ENCODE measurements around the gene NKD2. TPM values are rescaled to one million over a fixed set of nuclear protein-coding genes. Genes with fewer than 3 reads are reported as not detected.

Gene NKD2
- total and polyA plus RNA-seq, 10 donors = 1.4 to 52.3 (median 14.9) TPM

DNA sequence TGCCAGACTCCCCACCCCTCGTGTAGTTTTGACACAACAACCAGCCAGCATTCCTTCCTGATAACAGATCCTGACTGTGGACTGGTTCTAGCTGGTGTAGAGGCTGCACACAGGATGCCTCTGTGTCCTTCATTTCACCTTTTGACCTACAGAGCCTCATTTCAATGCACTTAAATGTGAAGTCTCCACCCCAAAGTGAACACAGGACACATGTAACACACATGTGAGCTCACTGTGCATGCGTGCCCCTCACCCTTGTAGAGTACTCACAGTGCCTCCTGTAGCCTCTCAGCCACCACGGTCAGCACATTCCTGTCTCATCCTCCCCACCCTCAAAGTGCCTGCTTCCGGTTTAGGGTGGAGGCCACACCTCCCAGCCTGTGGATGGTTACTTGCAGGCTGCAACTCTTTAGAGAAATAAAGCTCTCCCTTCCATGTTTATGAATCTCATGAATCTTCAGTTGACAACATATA lies 11.6 kb upstream of the NKD2 start:
- no peak for DNase-seq
- TF ChIP-seq, protein P1, sequence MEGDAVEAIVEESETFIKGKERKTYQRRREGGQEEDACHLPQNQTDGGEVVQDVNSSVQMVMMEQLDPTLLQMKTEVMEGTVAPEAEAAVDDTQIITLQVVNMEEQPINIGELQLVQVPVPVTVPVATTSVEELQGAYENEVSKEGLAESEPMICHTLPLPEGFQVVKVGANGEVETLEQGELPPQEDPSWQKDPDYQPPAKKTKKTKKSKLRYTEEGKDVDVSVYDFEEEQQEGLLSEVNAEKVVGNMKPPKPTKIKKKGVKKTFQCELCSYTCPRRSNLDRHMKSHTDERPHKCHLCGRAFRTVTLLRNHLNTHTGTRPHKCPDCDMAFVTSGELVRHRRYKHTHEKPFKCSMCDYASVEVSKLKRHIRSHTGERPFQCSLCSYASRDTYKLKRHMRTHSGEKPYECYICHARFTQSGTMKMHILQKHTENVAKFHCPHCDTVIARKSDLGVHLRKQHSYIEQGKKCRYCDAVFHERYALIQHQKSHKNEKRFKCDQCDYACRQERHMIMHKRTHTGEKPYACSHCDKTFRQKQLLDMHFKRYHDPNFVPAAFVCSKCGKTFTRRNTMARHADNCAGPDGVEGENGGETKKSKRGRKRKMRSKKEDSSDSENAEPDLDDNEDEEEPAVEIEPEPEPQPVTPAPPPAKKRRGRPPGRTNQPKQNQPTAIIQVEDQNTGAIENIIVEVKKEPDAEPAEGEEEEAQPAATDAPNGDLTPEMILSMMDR (IDR thresholded peaks at IDR 0.05 in 8 of 11, conservative IDR thresholded peaks at IDR 0.05 in 3 of 11) = no peak
- TF ChIP-seq POLR2A (IDR thresholded peaks at IDR 0.05) (no peak), POLR2AphosphoS5 (IDR thresholded peaks at IDR 0.05) (peak in 2 of 3 donors; percentile 47 to 57)
- H3K36me3 ChIP-seq = no peaks in the 10 kb centered on the region
- H3K27me3 ChIP-seq (replicated peaks in 1 of 7) = peaks cover 0 to 31% (median 0%) of the 10 kb centered on the region in 7 donors
- intact Hi-C loops (cut with DNase I; ENCODE audit: low total_unique reads) = no loop called here
- no peaks in the 10 kb centered on the region for H3K9me3 ChIP-seq
- H3K4me3 ChIP-seq = peak overlapping the region in 1 of 8 donors; percentile 2
- peak overlapping the region in 6 of 8 donors; percentile 46 to 78 (median 69) for H3K27ac ChIP-seq
- WGBS, 5 donors = 19 to 36% (median 23%) methylated on average over 4 of the region's 4 CpGs
- H3K4me1 ChIP-seq = peaks cover 0 to 21% (median 9%) of the 10 kb centered on the region in 6 donors

GRCh38 chr5:997711-998110 lies 10.9 kb upstream of the NKD2 start:
- peak overlapping the region in 6 of 8 donors; percentile 53 to 79 (median 75) for H3K27ac ChIP-seq
- 72 to 92% (median 89%) methylated on average over 6 of the region's 6 CpGs for WGBS, 5 donors
- H3K4me3 ChIP-seq = no peak overlapping the region
- no peaks in the 10 kb centered on the region for H3K36me3 ChIP-seq
- intact Hi-C loops (cut with DNase I; ENCODE audit: low total_unique reads) = no loop called here
- TF ChIP-seq POLR2AphosphoS5 (IDR thresholded peaks at IDR 0.05) (no peak), POLR2A (IDR thresholded peaks at IDR 0.05) (no peak)
- TF ChIP-seq, protein P1 (IDR thresholded peaks at IDR 0.05 in 8 of 11, conservative IDR thresholded peaks at IDR 0.05 in 3 of 11) = no peak
- H3K4me1 ChIP-seq = peaks cover 0 to 17% (median 8%) of the 10 kb centered on the region in 6 donors
- no peaks in the 10 kb centered on the region for H3K9me3 ChIP-seq
- H3K27me3 ChIP-seq (replicated peaks in 1 of 7) = peaks cover 0 to 25% (median 0%) of the 10 kb centered on the region in 7 donors
- no peak for DNase-seq

DNA sequence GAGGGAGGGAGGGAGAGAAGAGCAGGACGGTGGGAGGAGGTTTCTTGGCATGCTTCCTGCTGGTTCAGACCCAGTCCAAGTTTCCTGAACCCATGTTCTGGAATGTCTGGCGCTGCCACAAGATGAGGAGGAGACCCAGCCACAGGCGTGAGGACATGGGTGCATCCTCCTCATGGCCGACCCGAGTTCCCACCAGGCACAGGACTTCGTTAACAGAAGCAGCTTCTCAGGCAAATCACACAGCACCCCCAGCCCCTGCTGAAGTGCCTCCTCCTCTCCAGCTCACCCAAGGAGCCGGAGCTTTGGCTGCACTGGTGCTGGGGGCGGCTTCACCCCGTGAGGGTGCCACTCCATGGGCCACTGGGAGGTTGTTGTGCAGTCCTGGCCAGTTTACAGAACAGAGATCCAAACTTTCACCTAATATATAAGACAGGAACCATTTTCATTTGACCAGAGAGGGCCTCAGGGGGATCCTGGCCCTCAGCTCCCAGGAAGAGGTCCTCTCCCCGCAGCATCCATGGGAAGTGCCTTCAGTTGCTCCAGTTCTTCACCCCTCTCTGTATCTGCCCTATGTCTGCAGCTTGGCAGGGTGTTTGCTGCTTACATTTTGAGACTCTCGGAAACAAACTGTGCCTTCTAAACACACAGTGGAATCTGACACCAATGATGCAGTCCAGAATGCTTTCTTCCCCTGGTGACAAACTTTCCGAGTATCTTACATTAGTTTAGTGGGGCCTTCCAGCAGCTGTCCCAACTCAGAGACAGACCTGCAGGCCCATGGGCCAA lies 10.2 kb upstream of the NKD2 start:
- no peak for DNase-seq
- intact Hi-C loops (cut with DNase I; ENCODE audit: low total_unique reads) = no loop called here
- peaks cover 0 to 32% (median 0%) of the 10 kb centered on the region in 7 donors for H3K27me3 ChIP-seq (replicated peaks in 1 of 7)
- H3K9me3 ChIP-seq = no peaks in the 10 kb centered on the region
- TF ChIP-seq POLR2AphosphoS5 (IDR thresholded peaks at IDR 0.05) = peak; percentile 17 to 44 (median 23)
- TF ChIP-seq POLR2A (IDR thresholded peaks at IDR 0.05) = no peak
- H3K4me1 ChIP-seq = peaks cover 0 to 18% (median 7%) of the 10 kb centered on the region in 6 donors
- H3K36me3 ChIP-seq = no peaks in the 10 kb centered on the region
- WGBS, 5 donors = 67 to 78% (median 72%) methylated on average over 10 to 12 of the region's 12 CpGs
- H3K4me3 ChIP-seq = no peak overlapping the region
- peak overlapping the region in 7 of 8 donors; percentile 7 to 79 (median 75) for H3K27ac ChIP-seq

- Histone ChIP-seq H3K27ac (peak overlapping the region in 5 of 8 donors; percentile 7 to 79 (median 75)), H3K9me3 (no peaks in the 10 kb centered on the region)
- intact Hi-C loops (cut with DNase I; ENCODE audit: low total_unique reads) = no loop called here
Observed at GRCh38 chr5:999032-999501, 9.5 kb upstream of the NKD2 start.

More at GRCh38 chr5:999032-999501, 9.5 kb upstream of the NKD2 start:
- 63 to 86% (median 82%) methylated on average over 5 to 6 of the region's 6 CpGs for whole genome bisulfite sequencing, 5 donors
- no peaks in the 10 kb centered on the region for H3K36me3 ChIP-seq
- TF ChIP-seq, protein P1 (IDR thresholded peaks at IDR 0.05 in 8 of 11, conservative IDR thresholded peaks at IDR 0.05 in 3 of 11) = no peak
- TF ChIP-seq POLR2A (IDR thresholded peaks at IDR 0.05) = no peak
- no peak for TF ChIP-seq POLR2AphosphoS5 (IDR thresholded peaks at IDR 0.05)
- H3K4me1 ChIP-seq = peaks cover 0 to 20% (median 10%) of the 10 kb centered on the region in 6 donors
- H3K4me3 ChIP-seq = no peak overlapping the region
- peaks cover 0 to 37% (median 0%) of the 10 kb centered on the region in 7 donors for H3K27me3 ChIP-seq (replicated peaks in 1 of 7)
- DNase-seq = no peak
